GM12873 (cell line): ENCODE data around the gene MAP2K5.

Source experiments
- CTCF ChIP-seq: IDR thresholded peaks from 2 replicates; pipeline ENCODE4 v1.5.1; 2012; ENCODE audit warnings: low read depth, mild to moderate bottlenecking, moderate library complexity, low read length, control low read depth; ENCODE audit not compliant: insufficient read depth; ENCODE audit errors: missing control alignments

The MAP2K5 gene

DNA sequence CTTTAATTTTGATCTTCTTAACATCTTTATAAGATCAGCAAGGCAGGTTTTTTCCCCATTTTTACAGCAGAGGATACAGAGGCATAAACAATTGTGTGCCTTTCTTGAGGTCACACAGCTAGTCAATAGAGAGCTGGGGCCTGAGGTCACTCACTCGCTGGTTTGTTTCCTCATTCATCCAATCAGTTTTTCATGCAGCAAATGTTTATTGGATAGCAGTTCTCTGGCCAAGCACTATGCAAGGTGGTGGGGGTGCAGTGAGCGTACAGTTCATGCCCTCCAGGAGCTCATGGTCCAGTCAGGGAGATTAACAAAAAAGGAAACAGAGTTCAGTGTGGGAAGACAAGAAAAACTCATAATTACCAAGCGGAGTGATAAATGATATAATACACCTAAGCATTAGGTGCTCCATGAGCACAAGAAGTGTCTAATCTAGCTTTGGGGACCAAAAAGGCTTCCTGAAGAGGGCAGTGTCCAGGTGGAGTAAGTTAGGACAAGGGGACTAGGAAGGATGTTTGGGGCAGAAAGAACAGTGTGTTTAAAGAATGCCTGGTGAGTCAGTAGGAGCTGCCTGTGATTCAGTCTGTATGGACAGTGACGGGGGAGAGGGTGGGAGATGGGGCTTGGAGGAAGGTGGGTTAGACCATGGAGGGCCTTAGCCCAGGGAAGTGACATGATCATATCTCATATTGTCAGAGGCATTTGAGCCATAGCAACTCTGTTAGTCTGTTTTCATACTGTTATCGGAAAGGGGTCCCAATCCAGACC lies 29.3 kb downstream of the MAP2K5 start:
- TF ChIP-seq CTCF, result no peak

- TF ChIP-seq CTCF, result no peak
These were observed 30.7 kb downstream of the MAP2K5 start for GRCh38 chr15:67573194-67573593.

DNA sequence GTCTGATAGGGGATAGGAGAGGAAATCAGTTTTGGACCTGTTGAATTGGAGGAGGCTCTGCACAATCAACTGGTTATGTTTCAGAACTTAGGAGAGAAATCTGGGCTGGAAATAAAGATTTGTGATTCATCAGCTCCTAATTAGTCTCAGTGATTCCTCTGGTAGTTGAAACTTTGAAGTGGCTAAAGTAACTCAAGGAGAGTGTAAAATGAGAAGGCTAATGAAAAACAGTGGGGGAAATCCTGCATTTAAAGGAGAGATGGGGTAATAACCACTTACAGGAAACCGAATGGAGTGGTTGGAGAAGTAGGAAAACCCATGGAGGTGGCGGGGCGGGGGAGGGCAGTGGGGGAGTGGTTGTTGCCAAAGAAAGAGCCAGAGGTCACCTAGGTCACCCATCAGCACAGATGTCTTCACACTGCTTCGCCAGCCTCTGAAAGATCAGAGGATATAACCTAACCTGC lies 32.6 kb downstream of the MAP2K5 start:
- TF ChIP-seq CTCF, result no peak

DNA sequence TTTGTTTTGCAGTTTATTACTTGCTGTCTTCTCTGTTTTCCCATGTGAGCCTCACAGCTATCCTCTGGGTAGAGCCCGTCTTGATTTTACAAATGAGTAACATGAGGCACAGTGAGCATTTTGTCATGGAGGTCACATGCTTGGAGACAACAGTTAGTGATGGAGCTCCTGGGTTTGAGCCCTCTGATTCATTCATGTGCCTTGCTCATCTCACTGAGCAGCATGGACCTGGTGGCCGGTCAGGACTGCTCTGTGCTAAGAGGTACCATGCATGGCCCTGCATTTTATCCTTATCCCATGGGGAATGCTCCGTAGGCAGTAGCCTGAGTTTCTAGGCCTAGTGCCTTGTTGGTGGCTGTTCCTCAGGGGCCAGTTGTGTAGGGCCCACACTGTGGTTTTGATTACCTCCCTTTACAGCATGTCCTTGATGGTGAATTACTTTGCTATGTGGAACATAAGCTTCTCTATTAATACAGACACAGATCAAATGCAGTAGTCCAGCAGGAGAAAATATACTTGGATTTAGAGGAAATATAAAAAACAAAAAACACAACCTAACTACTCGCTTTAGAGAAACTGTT lies 35.6 kb downstream of the MAP2K5 start:
- TF ChIP-seq CTCF, result no peak

GRCh38 chr15:67579164-67579563 lies 36.7 kb downstream of the MAP2K5 start:
- no peak for TF ChIP-seq CTCF

GRCh38 chr15:67579967-67580366 lies 37.5 kb downstream of the MAP2K5 start:
- no peak for TF ChIP-seq CTCF

- TF ChIP-seq CTCF, result no peak
These were observed 41.7 kb downstream of the MAP2K5 start for GRCh38 chr15:67584157-67584556.
